IPS DF 4.7 (cell line): ENCODE results near the gene CLMP.
"Not testable (repeated sequence)": the region's sequence is repeated elsewhere in the genome, so short reads cannot be mapped to it uniquely, and the experiment has no call there.

Experiments used
- DNase-seq: peaks from one replicate; pipeline ENCODE4 v3.0.0-alpha.2; 2013; ENCODE audit warnings: low spot score; ENCODE audit errors: extremely low read depth

Gene CLMP

GRCh38 chr11:123168955-123169484 is 26.0 kb downstream of the CLMP start:
- DNase-seq, result no peak

GRCh38 chr11:123168241-123168640 is 26.8 kb downstream of the CLMP start:
- no peak for DNase-seq

DNA sequence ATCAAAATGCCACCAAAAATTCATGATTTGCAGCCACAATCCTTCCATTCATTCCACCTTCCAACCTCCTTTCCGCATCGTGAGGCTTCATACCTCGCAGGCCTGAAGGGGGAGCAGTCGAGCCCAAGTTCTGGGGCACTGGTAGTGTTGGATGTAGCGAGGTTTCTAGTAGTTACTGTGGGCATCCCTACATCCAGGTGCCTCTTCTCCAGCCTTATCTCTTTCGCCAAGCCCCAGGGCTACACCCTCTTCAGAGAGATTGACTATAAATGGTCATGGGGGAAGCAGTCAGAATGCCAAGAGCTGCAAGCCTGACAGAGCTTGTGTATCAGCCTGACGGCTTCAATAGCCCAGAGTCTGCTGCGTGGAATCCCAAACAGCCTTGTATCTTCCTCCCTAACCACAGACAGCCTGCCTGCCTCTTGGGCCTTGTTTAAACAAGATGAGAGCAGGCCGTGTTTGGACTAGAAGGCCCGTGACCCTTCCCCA is 28.9 kb downstream of the CLMP start:
- DNase-seq, result no peak

- DNase-seq, result no peak
Measured at GRCh38 chr11:123164732-123165450, 30.2 kb downstream of the CLMP start.

DNA sequence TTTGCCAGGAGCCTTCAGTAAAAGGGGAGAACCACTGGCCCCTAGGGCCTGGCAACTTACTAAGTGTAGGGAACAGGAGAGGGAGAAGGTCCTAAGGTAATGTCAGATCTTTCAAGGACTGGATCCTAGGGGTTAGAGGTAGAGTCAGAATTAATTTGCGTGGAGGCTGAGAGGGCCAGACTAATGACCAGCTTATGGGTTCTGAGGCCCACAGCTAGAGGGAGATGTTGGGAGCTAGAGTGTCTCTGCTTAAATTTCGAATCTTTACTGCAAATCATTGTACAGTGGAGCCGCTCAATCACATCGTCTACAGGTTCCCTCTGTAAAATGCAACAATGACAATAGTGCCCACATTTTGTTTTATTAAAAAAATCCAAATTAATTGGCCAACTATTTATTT is 31.4 kb downstream of the CLMP start:
- no peak for DNase-seq

- DNase-seq, result no peak
Measured at GRCh38 chr11:123161376-123162030, 33.5 kb downstream of the CLMP start.

DNA sequence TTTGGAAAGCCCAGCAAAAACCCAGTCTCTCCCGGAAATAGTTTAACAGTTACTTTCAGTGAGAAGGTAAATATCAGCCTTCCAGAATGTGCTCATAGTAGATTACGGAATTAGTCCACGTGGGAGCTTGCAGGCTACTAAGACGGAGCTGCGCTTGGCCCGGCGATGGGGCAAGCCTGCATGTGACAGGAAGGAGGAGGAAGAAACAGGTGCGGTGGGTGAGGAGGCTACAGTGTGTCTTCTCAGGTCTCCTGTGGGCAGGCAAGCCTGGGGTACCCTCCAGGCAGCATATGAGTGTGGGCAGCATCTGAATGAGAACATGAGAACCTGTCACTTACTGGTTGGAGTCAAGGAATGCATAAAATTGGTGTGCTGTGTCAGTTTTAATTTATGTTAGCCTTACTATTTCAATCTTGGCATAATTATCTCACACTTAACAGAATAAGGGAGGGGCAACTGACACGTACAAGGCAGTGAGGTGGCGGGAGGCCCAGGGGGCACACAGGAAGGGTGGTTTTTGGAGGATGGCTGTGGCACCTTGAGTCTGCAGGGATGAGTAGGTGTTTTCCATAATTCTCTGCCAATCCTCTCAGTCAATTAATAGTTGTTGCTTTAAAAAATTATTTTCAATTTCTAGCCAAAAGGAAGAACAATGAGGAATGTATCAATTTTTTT is 35.7 kb downstream of the CLMP start:
- no peak for DNase-seq

GRCh38 chr11:123158033-123159003 is 36.7 kb downstream of the CLMP start:
- DNase-seq, result no peak

DNA sequence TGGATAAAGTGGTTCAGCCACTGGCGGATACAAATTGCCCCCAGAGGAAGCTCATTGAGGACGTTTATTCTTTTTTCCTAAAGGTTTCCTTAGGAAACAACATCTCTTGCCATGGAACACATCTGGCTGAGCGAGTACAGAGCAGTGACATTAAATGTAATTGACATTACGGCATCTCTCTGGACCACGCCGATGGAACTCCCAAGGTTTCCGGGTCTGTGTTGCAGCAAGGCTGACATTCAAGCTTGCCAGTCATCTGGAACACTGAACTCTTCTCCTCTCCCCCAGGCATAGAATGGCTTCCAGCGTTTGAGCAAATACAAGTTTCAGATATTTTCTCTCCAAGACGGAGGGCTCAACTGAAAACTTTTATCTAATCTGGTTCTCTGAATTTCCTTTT is 42.1 kb downstream of the CLMP start:
- DNase-seq, result no peak

DNA sequence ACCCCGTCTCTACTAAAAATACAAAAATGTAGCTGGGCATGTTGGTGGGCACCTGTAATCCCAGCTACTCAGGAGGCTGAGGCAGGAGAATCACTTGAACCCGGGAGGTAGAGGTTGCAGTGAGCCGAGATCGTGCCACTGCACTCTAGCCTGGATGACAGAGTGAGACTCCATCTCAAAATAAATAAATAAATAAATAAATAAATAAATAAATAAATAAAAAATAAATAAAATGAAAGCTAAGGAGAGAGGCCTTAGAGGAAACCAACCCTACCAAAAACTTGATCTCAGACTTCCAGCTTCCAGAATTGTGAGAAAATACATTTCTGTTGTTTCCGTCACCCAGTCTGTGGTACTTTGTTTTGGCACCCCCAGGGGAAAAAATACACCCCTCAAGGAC is 42.7 kb downstream of the CLMP start:
- DNase-seq, result not testable (repeated sequence)

GRCh38 chr11:123151796-123152195 is 43.3 kb downstream of the CLMP start:
- no peak for DNase-seq

DNA sequence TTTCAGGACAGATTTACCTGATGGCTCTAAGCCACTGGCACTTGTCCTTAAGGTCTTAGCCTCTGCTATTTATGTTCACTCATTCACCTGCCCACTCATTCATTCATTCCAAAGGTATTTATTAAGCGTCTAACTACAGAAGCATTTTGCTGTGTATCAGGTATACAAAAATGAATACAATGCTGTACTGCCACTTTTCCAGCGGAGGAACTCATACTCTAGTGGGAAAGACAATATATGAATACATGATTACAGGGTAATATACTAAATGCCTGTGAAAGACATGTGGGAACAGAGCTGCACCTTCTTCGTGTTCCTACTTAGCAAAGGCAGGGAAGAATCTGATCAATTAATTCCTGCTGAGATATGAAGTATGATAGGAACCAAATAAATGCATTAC is 43.7 kb downstream of the CLMP start:
- no peak for DNase-seq

GRCh38 chr11:123150882-123151281 is 44.2 kb downstream of the CLMP start:
- no peak for DNase-seq

DNA sequence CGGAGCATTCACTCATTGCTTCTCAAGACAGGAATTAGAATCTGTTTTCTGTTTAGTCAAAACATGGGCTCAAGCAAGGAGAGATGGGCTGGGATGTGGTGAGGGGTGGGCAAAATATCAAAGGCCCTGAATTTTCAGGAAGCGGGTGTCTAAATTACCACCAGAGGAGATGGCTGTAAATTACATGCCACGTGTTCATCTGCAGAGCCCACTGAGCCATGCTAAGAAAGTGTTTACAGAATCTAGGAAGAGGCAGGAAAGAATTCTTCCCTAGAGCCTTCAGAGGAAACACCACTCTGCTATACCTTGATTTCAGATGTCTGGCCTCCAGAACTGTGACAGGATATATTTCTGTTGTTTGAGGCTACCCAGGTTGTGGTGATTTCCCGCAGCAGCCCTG is 46.1 kb downstream of the CLMP start:
- no peak for DNase-seq

DNA sequence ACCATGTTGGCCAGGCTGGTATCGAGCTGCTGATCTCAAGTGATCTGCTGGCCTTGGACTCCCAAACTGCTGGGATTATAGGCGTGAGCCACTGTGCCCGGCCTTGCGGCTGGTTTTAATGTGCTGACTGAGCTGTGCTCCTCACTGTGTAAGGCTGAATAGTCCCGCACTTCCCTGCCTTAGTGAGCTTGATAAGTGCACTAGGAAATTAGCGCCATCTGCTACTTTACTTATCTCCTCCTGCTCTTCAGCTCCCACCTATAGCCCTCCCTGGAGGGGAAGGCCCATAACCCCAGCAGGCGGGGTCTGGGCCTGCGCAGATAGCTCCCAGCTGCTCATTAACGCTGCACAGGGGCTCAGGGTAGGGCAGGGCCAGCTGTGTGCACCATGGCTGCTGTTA is 49.4 kb downstream of the CLMP start:
- DNase-seq, result no peak

GRCh38 chr11:123145220-123145619 is 49.8 kb downstream of the CLMP start:
- no peak for DNase-seq

GRCh38 chr11:123144707-123145106 is 50.3 kb downstream of the CLMP start:
- DNase-seq, result no peak

DNA sequence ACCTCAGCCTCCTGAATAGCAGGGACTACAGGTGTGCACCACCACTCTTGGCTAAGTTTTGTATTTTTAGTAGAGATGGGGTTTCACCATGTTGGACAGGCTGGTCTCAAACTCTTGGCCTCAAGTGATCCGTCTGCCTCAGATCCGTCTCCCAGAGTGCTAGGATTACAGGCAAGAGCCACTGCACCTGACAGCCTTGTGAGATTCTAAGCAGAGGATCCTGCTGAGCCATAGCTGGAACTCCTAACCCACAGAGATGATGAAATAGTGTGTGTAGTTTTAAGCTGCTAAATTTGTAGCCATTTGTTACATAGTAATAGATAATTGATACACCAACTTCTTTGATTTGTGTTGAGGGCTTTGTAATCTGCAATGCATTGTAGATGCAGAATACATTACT is 51.1 kb downstream of the CLMP start:
- no peak for DNase-seq

DNA sequence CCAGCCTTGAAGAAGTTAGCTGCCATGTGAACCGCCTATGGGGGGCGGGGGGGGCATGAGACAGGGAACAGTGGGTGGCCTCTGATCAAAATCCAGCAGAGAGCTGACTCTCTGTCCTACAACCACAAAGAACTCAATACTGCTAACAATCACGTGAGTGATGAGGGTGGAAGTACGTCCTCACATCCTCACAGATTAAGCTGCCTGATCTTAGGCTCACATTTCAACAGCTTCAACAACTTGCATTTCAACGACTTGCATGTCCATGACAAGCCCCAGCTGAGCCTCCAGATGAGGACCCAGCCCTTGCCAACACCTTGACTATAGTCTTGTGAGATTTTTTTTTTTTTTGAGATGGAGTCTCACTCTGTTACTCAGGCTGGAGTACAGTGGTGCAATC is 51.6 kb downstream of the CLMP start:
- no peak for DNase-seq

- no peak for DNase-seq
Measured at GRCh38 chr11:123139206-123139605, 55.8 kb downstream of the CLMP start.
